Colonic mucosa (tissue), 4 donors: ENCODE results near the gene PTPRE. TPM values are rescaled to one million over a fixed set of nuclear protein-coding genes. Genes with fewer than 3 reads are reported as not detected.

Experiments used
- DNase-seq: peaks from one replicate; pipeline ENCODE4 v3.0.0-alpha.2; 2020
- H3K27ac ChIP-seq: fragments of 200-600 bp; one replicate; pipeline ENCODE4 v1.8.0; 2021
- H3K27me3 ChIP-seq: fragments of 200-600 bp; one replicate; pipeline ENCODE4 v1.8.0; 2021
- H3K36me3 ChIP-seq: fragments of 200-600 bp; one replicate; pipeline ENCODE4 v1.8.0; 2021
- H3K4me1 ChIP-seq: fragments of 200-600 bp; one replicate; pipeline ENCODE4 v1.8.0; 2021; ENCODE audit warnings: mild to moderate bottlenecking
- H3K4me3 ChIP-seq: fragments of 200-600 bp; one replicate; pipeline ENCODE4 v1.8.0; 2021
- H3K9ac ChIP-seq, 2 donors: one replicate each; pipeline ENCODE4 v1.7.0; 2013; ENCODE audit warnings: control low read depth in 2 of 2, low read depth in 2 of 2, low read length in 2 of 2
- H3K9me3 ChIP-seq: fragments of 200-600 bp; one replicate; pipeline ENCODE4 v1.8.0; 2021
- intact Hi-C: fragments of 100-400 bp; cut with DNase I; formaldehyde crosslinking; loops from one replicate; pipeline ENCODE4 v1.14.1; 2022
- total RNA-seq, 2 donors: library from RNA; stranded (reverse); fragmentation: NEBNext Ultra II Directional in 1 of 2; extraction: Animal tissue kit (Norgen Biotek cat#: 25700) in 1 of 2; gene quantifications; one replicate each; pipeline ENCODE4 v1.2.1, GENCODE V29; 2021
- TF ChIP-seq, protein P1 (sequence below): fragments of 200-600 bp; IDR thresholded peaks from one replicate; pipeline ENCODE4 v1.8.0; 2022; ENCODE audit warnings: antibody characterized with exemption, mild to moderate bottlenecking
- donor health status: healthy.
- donor health status: DM: no; HTN: no; CAD: no.
- donor health status: DM: no; HTN: no; CAD: no.

PTPRE gene
- total RNA-seq, 2 donors from 2014 or later: 15.9 to 18.8 TPM

GRCh38 chr10:127968659-127969058, 61.8 kb downstream of the PTPRE start:
- DNase-seq: no peak
- no peak overlapping the region for H3K9ac ChIP-seq
- H3K4me3 ChIP-seq: no peak overlapping the region
- H3K4me1 ChIP-seq: no peaks in the 10 kb centered on the region
- no peaks in the 10 kb centered on the region for H3K27me3 ChIP-seq
- H3K27ac ChIP-seq: no peak overlapping the region
- TF ChIP-seq, protein P1, sequence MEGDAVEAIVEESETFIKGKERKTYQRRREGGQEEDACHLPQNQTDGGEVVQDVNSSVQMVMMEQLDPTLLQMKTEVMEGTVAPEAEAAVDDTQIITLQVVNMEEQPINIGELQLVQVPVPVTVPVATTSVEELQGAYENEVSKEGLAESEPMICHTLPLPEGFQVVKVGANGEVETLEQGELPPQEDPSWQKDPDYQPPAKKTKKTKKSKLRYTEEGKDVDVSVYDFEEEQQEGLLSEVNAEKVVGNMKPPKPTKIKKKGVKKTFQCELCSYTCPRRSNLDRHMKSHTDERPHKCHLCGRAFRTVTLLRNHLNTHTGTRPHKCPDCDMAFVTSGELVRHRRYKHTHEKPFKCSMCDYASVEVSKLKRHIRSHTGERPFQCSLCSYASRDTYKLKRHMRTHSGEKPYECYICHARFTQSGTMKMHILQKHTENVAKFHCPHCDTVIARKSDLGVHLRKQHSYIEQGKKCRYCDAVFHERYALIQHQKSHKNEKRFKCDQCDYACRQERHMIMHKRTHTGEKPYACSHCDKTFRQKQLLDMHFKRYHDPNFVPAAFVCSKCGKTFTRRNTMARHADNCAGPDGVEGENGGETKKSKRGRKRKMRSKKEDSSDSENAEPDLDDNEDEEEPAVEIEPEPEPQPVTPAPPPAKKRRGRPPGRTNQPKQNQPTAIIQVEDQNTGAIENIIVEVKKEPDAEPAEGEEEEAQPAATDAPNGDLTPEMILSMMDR: no peak
- intact Hi-C loops: no loop called here
- H3K36me3 ChIP-seq: no peaks in the 10 kb centered on the region
- no peaks in the 10 kb centered on the region for H3K9me3 ChIP-seq

DNA sequence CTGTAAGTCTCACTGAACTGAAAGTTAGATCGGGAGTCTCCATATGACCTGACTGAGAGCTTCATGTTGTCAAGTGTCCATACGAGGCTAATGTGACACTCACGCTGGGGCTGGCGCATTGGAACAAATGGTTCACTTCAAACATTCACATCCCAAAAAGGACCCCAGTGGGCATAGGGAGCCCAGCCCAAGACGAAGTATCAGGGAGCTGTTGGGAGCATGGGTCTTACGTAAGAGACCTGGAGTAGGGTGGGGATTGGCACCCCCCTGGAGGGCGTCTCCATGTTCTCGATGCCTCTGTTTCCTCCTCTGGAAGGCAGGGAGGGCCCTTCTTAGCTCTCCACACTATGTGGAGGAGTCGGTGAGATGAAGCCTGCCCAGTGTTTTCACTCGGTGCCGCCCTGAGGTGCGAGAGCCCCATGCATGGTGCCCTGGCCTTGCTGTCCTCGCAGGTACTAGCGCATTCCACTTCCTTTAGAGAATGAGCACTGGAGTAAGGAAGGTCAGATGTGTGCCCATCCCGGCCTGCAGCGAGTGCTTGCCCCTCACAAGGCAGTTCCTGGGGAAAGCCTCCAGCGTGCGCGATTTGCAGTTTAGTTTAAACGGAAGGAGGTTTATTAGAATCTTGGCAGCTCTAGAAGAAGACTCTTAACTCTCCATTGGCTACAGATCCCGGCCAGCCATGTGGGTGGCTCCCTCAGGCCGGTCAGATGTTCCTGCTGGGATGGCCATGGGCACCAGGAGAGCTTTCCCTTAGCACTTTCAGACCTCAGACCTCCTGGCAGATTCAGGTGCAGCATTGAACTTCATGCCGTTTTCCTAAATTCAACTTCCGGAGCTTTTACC, 64.4 kb downstream of the PTPRE start:
- no peak overlapping the region for H3K9ac ChIP-seq
- no peak overlapping the region for H3K27ac ChIP-seq
- no peak for DNase-seq
- intact Hi-C loops: no loop called here
- H3K27me3 ChIP-seq: no peaks in the 10 kb centered on the region
- no peaks in the 10 kb centered on the region for H3K9me3 ChIP-seq
- no peaks in the 10 kb centered on the region for H3K4me1 ChIP-seq
- TF ChIP-seq, protein P1: no peak
- no peaks in the 10 kb centered on the region for H3K36me3 ChIP-seq
- H3K4me3 ChIP-seq: no peak overlapping the region

- Histone ChIP-seq H3K36me3 (no peaks in the 10 kb centered on the region), H3K4me3 (no peak overlapping the region), H3K9ac (no peak overlapping the region), H3K9me3 (no peaks in the 10 kb centered on the region), H3K27ac (no peak overlapping the region), H3K4me1 (no peaks in the 10 kb centered on the region), H3K27me3 (no peaks in the 10 kb centered on the region)
- TF ChIP-seq, protein P1: no peak
- intact Hi-C loops: no loop called here
- DNase-seq: no peak
Measured at GRCh38 chr10:127971963-127972615, 65.2 kb downstream of the PTPRE start.

DNA sequence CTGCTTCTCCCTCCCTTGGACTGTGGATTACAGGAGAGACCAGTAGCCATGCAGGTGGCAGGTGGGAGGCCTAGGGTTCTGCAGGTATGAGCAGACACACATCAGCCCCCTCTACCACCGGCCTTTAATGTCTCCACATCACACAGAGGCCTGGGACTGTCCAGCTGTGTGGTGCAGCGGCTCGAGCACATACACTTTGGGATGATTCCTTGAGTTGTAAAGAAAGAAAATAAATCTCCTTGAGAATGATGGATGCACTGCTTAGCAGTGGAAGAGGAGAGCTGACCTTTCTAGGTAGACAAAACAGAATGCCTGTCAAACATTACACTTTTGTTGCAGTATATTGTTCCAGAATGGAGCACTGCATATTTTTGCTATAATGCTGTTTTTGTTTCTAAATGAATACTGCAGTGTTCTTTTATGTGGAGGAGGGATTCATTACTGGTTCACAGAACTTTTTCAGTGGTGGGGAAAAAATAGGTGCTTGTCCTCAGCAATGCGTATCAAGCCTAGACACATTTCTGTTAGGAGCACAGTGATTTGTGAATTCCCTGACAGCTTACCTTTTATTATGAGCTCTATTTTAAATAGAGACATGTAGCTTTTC, 66.0 kb downstream of the PTPRE start:
- H3K9ac ChIP-seq: no peak overlapping the region
- DNase-seq: no peak
- H3K36me3 ChIP-seq: no peaks in the 10 kb centered on the region
- no peaks in the 10 kb centered on the region for H3K4me1 ChIP-seq
- no peaks in the 10 kb centered on the region for H3K27me3 ChIP-seq
- no peak overlapping the region for H3K4me3 ChIP-seq
- intact Hi-C loops: no loop called here
- TF ChIP-seq, protein P1: no peak
- no peaks in the 10 kb centered on the region for H3K9me3 ChIP-seq
- no peak overlapping the region for H3K27ac ChIP-seq

GRCh38 chr10:127973791-127974311, 66.9 kb downstream of the PTPRE start:
- no peak overlapping the region for H3K27ac ChIP-seq
- TF ChIP-seq, protein P1: no peak
- no peaks in the 10 kb centered on the region for H3K4me1 ChIP-seq
- intact Hi-C loops: no loop called here
- H3K27me3 ChIP-seq: no peaks in the 10 kb centered on the region
- no peak for DNase-seq
- no peaks in the 10 kb centered on the region for H3K36me3 ChIP-seq
- no peak overlapping the region for H3K9ac ChIP-seq
- no peaks in the 10 kb centered on the region for H3K9me3 ChIP-seq
- no peak overlapping the region for H3K4me3 ChIP-seq
